Measurements from ENCODE around the gene WDPCP. TPM values are rescaled to one million over a fixed set of nuclear protein-coding genes. Genes with fewer than 3 reads are reported as not detected.

The WDPCP gene
- total and polyA plus RNA-seq, 4 donors, result 1.1 to 7.6 (median 2.7) TPM

- no peak for TF ChIP-seq ZBTB33 (IDR thresholded peaks at IDR 0.05)
- TF ChIP-seq RAD21 (IDR thresholded peaks at IDR 0.05), result no peak
- TF ChIP-seq, protein P1, sequence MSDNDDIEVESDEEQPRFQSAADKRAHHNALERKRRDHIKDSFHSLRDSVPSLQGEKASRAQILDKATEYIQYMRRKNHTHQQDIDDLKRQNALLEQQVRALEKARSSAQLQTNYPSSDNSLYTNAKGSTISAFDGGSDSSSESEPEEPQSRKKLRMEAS (IDR thresholded peaks at IDR 0.05), result no peak
Measured at GRCh38 chr2:63614983-63615945, 27.0 kb upstream of the WDPCP start (continued).

GRCh38 chr2:63614448-63614968 lies 26.2 kb upstream of the WDPCP start:
- WGBS, result 92% methylated on average over 2 of the region's 2 CpGs
- Histone ChIP-seq H3K36me3 (ENCODE audit: control insufficient read depth in 4 of 4, insufficient read depth in 3 of 4, low read depth in 1 of 4, low read length in 3 of 4) (no peaks in the 10 kb centered on the region), H3K27ac (ENCODE audit: low read depth in 1 of 2, low read length in 2 of 2) (no peak overlapping the region), H3K27me3 (ENCODE audit: control insufficient read depth in 4 of 4, insufficient read depth in 4 of 4, low read length in 3 of 4) (no peaks in the 10 kb centered on the region), H3K4me1 (ENCODE audit: control insufficient read depth in 4 of 4, insufficient read depth in 4 of 4, low read length in 3 of 4) (no peaks in the 10 kb centered on the region), H3K9ac (ENCODE audit: low read depth in 1 of 2, low read length in 2 of 2) (no peak overlapping the region), H3K9me3 (ENCODE audit: control insufficient read depth in 4 of 4, low read length in 3 of 4) (no peaks in the 10 kb centered on the region), H3K4me3 (ENCODE audit: low read depth in 1 of 3, low read length in 3 of 3) (no peak overlapping the region)
- DNase-seq (ENCODE audit: low spot score), result no peak
- no peak for TF ChIP-seq ATF3 (IDR thresholded peaks at IDR 0.05)
- no peak for TF ChIP-seq SP1 (IDR thresholded peaks at IDR 0.05)
- TF ChIP-seq HNF4A (conservative IDR thresholded peaks at IDR 0.05), result no peak
- no peak for TF ChIP-seq ZBTB33 (IDR thresholded peaks at IDR 0.05)
- no peak for TF ChIP-seq RXRA (IDR thresholded peaks at IDR 0.05)
- no peak for TF ChIP-seq JUND (IDR thresholded peaks at IDR 0.05)
- TF ChIP-seq RAD21 (IDR thresholded peaks at IDR 0.05), result no peak

- no peak for DNase-seq (ENCODE audit: low spot score)
- Histone ChIP-seq H3K4me1 (ENCODE audit: control insufficient read depth in 4 of 4, insufficient read depth in 4 of 4, low read length in 3 of 4) (no peaks in the 10 kb centered on the region), H3K36me3 (ENCODE audit: control insufficient read depth in 4 of 4, insufficient read depth in 3 of 4, low read depth in 1 of 4, low read length in 3 of 4) (no peaks in the 10 kb centered on the region), H3K9me3 (ENCODE audit: control insufficient read depth in 4 of 4, low read length in 3 of 4) (no peaks in the 10 kb centered on the region), H3K27me3 (ENCODE audit: control insufficient read depth in 4 of 4, insufficient read depth in 4 of 4, low read length in 3 of 4) (no peaks in the 10 kb centered on the region), H3K4me3 (ENCODE audit: low read depth in 1 of 3, low read length in 3 of 3) (no peak overlapping the region), H3K27ac (ENCODE audit: low read depth in 1 of 2, low read length in 2 of 2) (no peak overlapping the region), H3K9ac (ENCODE audit: low read depth in 1 of 2, low read length in 2 of 2) (no peak overlapping the region)
- 84% methylated on average over 2 of the region's 2 CpGs for WGBS
- no peak for TF ChIP-seq HNF4G (IDR thresholded peaks at IDR 0.05)
- TF ChIP-seq ZBTB33 (IDR thresholded peaks at IDR 0.05), result no peak
Measured at GRCh38 chr2:63613391-63613901, 25.2 kb upstream of the WDPCP start.
